Activated naive CD4-positive, alpha-beta T cell treated with anti-CD3 and anti-CD28 coated beads for 36 hours (primary cell): ENCODE data around the gene CD27. TPM values are rescaled to one million over a fixed set of nuclear protein-coding genes. Genes with fewer than 3 reads are reported as not detected.
"Not testable (repeated sequence)": the region's sequence is repeated elsewhere in the genome, so short reads cannot be mapped to it uniquely, and the experiment has no call there.

Experiments used
- CTCF ChIA-PET: fragments of 350-600 bp; sonication (Branson Sonifier 250); formaldehyde crosslinking; loops from one replicate; lab custom pipeline; 2021; ENCODE audit warnings: antibody characterized with exemption; lab: Charles Lee
- DNase-seq: peaks from one replicate; pipeline ENCODE4 v3.0.0-alpha.2; 2020
- H3K27ac Mint-ChIP-seq: one replicate; pipeline ENCODE4 v1.8.0; 2021; ENCODE audit warnings: mild to moderate bottlenecking, mixed read lengths
- H3K27me3 Mint-ChIP-seq: one replicate; pipeline ENCODE4 v1.8.0; 2021; ENCODE audit warnings: low read depth, mixed read lengths
- H3K36me3 Mint-ChIP-seq: one replicate; pipeline ENCODE4 v1.8.0; 2021; ENCODE audit warnings: low read depth, mixed read lengths
- H3K4me1 Mint-ChIP-seq: one replicate; pipeline ENCODE4 v1.8.0; 2021; ENCODE audit warnings: low read depth, mixed read lengths
- H3K4me3 Mint-ChIP-seq: one replicate; pipeline ENCODE4 v1.8.0; 2021; ENCODE audit warnings: mild to moderate bottlenecking, moderate library complexity, mixed read lengths
- H3K9me3 Mint-ChIP-seq: one replicate; pipeline ENCODE4 v1.8.0; 2021; ENCODE audit warnings: mixed read lengths
- intact Hi-C: fragments of 100-400 bp; cut with micrococcal nuclease; formaldehyde crosslinking; loops from one replicate; pipeline ENCODE4 v1.15.1; 2023
- total RNA-seq, 2 experiments: library from RNA; stranded (reverse); gene quantifications; one replicate each; pipeline ENCODE4 v1.2.3, GENCODE V29; 2021

CD27 gene
- total RNA-seq, 2 experiments from 2014 or later = 48.1 to 56.7 TPM

DNA sequence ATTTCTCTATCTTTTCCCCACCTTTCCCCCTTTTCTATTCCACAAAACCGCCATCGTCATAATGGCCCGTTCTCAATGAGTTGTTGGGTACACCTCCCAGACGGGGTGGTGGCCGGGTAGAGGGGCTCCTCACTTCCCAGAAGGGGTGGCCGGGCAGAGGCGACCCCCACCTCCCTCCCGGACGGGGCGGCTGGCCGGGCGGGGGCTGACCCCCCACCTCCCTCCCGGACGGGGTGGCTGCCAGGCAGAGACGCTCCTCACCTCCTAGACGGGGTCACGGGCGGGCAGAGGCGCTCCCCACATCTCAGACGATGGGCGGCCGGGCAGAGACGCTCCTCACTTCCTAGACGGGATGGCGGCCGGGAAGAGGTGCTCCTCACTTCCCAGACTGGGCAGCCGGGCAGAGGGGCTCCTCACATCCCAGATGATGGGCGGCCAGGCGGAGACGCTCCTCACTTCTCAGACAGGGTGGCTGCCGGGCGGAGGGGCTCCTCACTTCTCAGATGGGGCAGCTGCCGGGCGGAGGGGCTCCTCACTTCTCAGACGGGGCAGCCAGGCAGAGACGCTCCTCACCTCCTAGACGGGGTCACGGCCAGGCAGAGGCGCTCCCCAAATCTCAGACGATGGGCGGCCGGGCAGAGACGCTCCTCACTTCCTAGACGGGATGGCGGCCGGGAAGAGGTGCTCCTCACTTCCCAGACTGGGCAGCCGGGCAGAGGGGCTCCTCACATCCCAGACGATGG is 30.6 kb downstream of the CD27 start:
- CTCF ChIA-PET, H3K27ac Mint-ChIP-seq, H3K36me3 Mint-ChIP-seq: not testable (repeated sequence)

DNA sequence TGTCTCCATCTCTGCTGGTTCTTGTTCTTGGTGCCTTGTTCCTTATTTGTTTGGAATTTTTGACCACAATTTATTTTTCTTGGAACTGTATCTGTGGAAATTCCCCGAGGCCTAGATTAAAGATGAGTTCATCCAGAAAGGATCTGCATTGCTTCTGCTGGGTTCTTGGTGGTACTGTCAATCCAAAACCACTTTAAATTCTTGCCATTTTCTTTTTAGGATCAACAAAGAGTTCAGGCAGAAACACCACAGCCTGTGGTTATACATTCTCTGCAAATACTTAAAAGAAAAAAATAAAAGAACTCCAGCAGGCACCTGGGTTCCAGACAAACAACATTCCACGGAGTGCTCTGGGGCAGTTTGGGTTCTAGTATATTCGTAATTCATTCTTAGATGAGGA is 31.7 kb downstream of the CD27 start:
- intact Hi-C loops = no loop called here
- no peak overlapping the region for H3K4me3 Mint-ChIP-seq
- no peak overlapping the region for H3K27ac Mint-ChIP-seq
- H3K4me1 Mint-ChIP-seq = peaks cover 8% of the 10 kb centered on the region
- CTCF ChIA-PET = no interaction called here
- no peak for DNase-seq
- H3K9me3 Mint-ChIP-seq = no peaks in the 10 kb centered on the region
- H3K36me3 Mint-ChIP-seq = no peaks in the 10 kb centered on the region
- H3K27me3 Mint-ChIP-seq = no peaks in the 10 kb centered on the region

More for the DNA sequence above, 30.6 kb downstream of the CD27 start:
- H3K9me3 Mint-ChIP-seq, H3K4me3 Mint-ChIP-seq, intact Hi-C loops, DNase-seq, H3K27me3 Mint-ChIP-seq: not testable (repeated sequence)
- peaks cover 14% of the 10 kb centered on the region for H3K4me1 Mint-ChIP-seq

DNA sequence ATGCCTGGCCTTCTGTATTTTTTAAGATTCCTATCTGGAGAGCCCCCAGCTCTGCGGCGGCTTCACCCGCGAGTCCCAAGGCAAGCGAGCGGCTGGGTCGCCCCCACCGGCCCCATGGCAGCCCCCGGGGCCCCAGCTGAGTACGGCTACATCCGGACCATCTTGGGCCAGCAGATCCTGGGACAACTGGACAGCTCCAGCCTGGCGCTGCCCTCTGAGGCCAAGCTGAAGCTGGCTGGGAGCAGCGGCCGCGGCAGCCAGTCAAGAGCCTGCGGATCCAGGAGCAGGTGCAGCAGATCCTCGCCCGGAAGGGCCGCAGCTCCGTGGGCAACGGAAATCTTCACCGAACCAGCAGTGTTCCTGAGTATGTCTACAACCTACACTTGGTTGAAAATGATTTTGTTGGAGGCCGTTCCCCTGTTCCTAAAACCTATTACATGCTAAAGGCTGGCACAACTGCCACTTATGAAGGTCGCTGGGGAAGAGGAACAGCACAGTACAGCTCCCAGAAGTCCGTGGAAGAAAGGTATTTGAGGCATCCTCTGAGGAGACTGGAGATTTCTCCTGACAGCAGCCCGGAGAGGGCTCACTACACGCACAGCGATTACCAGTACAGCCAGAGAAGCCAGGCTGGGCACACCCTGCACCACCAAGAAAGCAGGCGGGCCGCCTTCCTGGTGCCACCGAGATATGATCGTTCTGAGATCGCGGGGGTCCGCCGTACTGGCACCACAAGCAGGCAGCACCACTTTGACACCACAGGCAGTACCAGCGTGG is 33.0 kb downstream of the CD27 start:
- intact Hi-C loops, DNase-seq, H3K9me3 Mint-ChIP-seq, H3K27me3 Mint-ChIP-seq, H3K4me1 Mint-ChIP-seq, H3K27ac Mint-ChIP-seq, H3K4me3 Mint-ChIP-seq, H3K36me3 Mint-ChIP-seq, CTCF ChIA-PET: not testable (repeated sequence)

DNA sequence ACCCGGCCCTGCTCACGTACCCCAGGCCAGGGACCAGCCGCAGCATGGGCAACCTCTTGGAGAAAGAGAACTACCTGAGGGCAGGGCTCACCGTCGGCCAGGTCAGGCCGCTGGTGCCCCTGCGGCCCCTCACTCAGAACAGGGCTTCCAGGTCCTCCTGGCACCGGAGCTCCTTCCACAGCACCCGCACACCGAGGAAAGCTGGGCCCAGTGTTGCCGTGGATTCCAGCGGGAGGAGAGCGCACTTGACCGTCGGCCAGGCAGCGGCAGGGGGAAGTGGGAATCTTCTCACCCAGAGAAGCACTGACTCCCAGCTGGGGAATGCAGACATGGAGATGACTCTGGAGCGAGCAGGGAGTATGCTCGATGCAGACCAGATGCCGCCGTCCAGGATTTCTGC is 33.7 kb downstream of the CD27 start:
- Mint-ChIP-seq H3K27me3 (no peaks in the 10 kb centered on the region), H3K4me1 (no peaks in the 10 kb centered on the region), H3K4me3 (no peak overlapping the region), H3K36me3 (no peaks in the 10 kb centered on the region), H3K27ac (no peak overlapping the region), H3K9me3 (no peaks in the 10 kb centered on the region)
- CTCF ChIA-PET = no interaction called here
- DNase-seq = no peak
- intact Hi-C loops = no loop called here

DNA sequence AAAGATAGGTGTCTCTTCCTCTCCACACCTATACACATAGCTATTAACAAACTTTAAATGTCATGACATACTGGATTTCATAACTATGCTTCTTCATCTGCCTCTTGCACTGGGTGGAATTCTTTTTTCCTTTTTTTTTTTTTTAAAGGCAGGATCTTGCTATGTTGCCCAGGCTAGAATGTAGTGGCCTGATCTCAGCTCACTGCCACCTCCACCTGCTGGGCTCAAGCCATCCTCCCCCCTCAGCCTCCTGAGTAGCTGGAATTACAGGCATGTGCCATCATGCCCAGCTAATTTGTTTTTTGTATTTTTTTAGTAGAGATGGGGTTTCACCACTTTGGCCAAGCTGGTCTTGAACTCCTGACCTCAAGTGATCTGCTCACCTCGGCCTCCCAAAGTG is 43.5 kb downstream of the CD27 start:
- peaks cover 14% of the 10 kb centered on the region for H3K36me3 Mint-ChIP-seq
- no peak overlapping the region for H3K27ac Mint-ChIP-seq
- CTCF ChIA-PET = interaction anchor here (0.7 to 1.4 kb wide), 3 partner anchors 23 to 358 kb away, joined by 3 to 7 read pairs (median 3); no protein-coding TSS in a partner anchor
- intact Hi-C loops = no loop called here
- no peak for DNase-seq
- no peaks in the 10 kb centered on the region for H3K9me3 Mint-ChIP-seq
- H3K4me3 Mint-ChIP-seq = no peak overlapping the region
- H3K4me1 Mint-ChIP-seq = peaks cover 7% of the 10 kb centered on the region
- H3K27me3 Mint-ChIP-seq = no peaks in the 10 kb centered on the region

DNA sequence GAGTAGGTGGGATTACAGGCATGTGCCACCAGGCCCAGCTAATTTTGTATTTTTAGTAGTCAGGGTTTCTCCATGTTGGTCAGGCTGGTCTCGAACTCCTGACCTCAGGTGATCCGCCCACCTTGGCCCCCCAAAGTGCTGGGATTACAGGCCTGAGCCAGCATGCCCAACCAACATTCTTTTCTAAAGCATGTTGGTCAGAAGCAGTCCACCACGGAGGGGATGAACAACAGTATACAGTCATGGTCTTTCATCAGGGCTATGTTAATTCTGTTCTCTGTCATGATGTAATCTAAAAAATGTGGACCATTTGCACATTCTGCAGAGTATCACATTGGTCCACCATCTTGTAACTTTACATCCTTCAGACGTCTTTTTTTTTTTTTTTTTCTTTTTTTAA is 44.7 kb downstream of the CD27 start:
- Mint-ChIP-seq H3K4me3 (no peak overlapping the region), H3K27ac (no peak overlapping the region), H3K36me3 (peaks cover 17% of the 10 kb centered on the region), H3K9me3 (no peaks in the 10 kb centered on the region), H3K27me3 (no peaks in the 10 kb centered on the region), H3K4me1 (peaks cover 7% of the 10 kb centered on the region)
- intact Hi-C loops = no loop called here
- CTCF ChIA-PET = no interaction called here
- no peak for DNase-seq

DNA sequence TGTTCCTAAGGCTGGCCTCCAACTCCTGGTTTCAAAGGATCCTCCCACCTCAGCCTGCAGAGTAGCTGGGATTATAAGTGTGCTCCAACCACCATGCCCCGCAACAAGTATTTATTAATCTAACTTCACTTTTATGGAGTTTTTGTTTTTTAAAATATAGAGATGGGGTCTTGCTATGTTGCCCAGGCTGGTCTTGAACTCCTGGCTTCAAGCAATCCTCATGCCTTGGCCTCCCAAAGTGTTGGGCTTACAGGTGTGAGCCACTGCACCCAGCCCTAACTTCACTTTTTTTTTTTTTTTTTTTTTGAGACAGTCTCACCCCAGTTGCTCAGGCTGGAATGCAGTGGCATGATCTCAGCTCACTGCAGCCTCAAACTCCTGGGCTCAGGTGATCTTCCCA is 45.9 kb downstream of the CD27 start:
- H3K27me3 Mint-ChIP-seq, H3K9me3 Mint-ChIP-seq, DNase-seq, H3K4me3 Mint-ChIP-seq, H3K27ac Mint-ChIP-seq: not testable (repeated sequence)
- peaks cover 19% of the 10 kb centered on the region for H3K4me1 Mint-ChIP-seq
- CTCF ChIA-PET = interaction anchor here (0.6 to 1.0 kb wide), 2 partner anchors 68 to 113 kb away, joined by 3 read pairs; no protein-coding TSS in a partner anchor
- intact Hi-C loops = loop anchor here (5.0 kb wide), 1 partner anchor 302 kb away; no protein-coding TSS in a partner anchor
- H3K36me3 Mint-ChIP-seq = peaks cover 29% of the 10 kb centered on the region

DNA sequence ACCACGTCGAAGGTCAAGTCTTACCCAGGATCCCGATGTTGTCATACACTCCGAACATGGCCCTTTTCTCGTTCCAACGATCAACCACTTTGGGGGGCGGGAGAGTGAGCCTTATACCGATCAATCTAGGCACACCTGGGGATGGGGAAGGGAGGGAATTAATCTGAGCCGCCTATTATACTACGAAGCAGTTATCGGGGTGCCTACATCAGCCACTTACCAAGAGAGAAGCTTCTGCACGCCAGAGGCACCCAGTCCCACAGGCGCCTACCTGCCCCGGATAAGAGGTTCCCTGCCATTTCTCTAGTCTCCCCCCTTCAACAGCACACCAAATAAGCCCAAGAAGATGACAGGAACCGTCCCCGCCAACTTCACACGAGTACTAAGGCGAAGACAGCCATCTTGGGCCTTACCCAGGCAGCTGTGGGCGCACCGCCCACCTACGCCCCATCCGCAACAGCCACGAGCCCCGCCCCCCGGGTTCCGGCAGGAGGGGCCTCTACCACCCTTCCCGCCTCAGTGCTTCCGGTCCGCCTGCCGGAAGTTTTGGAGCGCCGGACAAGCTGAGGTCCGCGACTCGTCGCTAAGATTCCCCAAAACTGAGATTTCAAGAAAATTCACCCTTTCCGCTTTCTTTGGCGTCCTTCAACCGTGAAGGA is 48.2 kb downstream of the CD27 start, which contains the start of gene MRPL51:
Gene MRPL51 (minus strand): TSS at position 425 of the 659 bp plus-strand sequence. CDS start 126 bp downstream, at position 299.
- CTCF ChIA-PET = interaction anchor here (0.5 to 1.9 kb wide), 5 partner anchors 18 to 1535 kb away, joined by 3 to 8 read pairs (median 4); partner anchors contain the start of gene VAMP1
- peaks cover 43% of the 10 kb centered on the region for H3K36me3 Mint-ChIP-seq
- no peaks in the 10 kb centered on the region for H3K27me3 Mint-ChIP-seq
- intact Hi-C loops = loop anchor here (1.0 to 5.0 kb wide), 9 partner anchors 23 to 359 kb away; partner anchors contain the start of genes GAPDH, IFFO1, ING4 and USP5
- H3K27ac Mint-ChIP-seq = peak within 1 kb of the TSS; percentile 99
- DNase-seq = peak; percentile 98
- no peaks in the 10 kb centered on the region for H3K9me3 Mint-ChIP-seq
- peak within 1 kb of the TSS; percentile 98 for H3K4me3 Mint-ChIP-seq
- peaks cover 33% of the 10 kb centered on the region for H3K4me1 Mint-ChIP-seq

DNA sequence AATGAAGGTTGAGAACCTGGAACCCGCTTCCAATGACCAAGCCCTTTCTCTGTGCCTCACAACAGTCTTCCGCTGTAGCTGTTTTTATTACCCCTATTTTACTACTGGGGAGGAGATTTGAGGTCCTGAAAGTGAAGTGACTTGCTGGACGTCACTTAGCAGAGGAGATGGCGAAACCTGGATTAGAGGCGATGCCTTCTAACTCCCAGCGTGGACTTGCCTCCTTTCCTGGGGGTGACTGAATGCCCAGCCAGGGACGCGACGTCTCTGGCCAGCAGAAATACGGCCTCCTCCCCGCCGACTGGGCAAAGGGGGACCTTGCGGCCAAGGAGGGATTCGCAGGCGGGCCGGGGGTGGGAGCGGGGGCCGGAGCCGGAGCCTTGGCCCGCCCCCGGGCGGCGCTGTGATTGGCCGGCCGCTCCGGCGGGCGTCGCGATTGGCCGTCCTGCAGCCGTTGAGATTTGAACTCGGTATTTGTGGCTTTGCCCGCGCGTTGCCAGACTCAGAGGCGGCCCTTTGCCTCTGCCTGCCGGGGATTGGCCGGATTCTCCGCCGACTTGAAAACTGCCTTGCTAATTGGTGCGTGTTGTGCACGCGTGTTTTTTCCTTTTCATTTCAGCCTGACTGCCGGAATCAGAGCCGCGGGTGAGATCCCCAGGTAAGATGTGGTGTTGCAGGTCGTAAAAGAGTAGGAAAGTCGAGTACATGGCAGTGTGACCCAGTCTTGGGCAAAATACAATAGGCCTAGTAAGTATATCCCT is 48.9 kb downstream of the CD27 start, which contains the start of gene NCAPD2:
Gene NCAPD2 (plus strand): TSS at position 606 of the 761 bp plus-strand sequence. CDS start 997 bp downstream, outside the sequence.
- CTCF ChIA-PET = interaction anchor here (0.6 to 1.9 kb wide), 5 partner anchors 17 to 70 kb away, joined by 3 to 8 read pairs (median 4); partner anchors contain the start of gene VAMP1
- H3K4me1 Mint-ChIP-seq = peaks cover 33% of the 10 kb centered on the region
- peaks cover 47% of the 10 kb centered on the region for H3K36me3 Mint-ChIP-seq
- H3K4me3 Mint-ChIP-seq = peak within 1 kb of the TSS; percentile 98
- no peaks in the 10 kb centered on the region for H3K9me3 Mint-ChIP-seq
- no peaks in the 10 kb centered on the region for H3K27me3 Mint-ChIP-seq
- intact Hi-C loops = loop anchor here (1.0 to 5.0 kb wide), 12 partner anchors 23 to 359 kb away; partner anchors contain the start of genes CHD4, GAPDH, IFFO1 and ING4
- peak within 1 kb of the TSS; percentile 99 for H3K27ac Mint-ChIP-seq
- peak; percentile 98 for DNase-seq

DNA sequence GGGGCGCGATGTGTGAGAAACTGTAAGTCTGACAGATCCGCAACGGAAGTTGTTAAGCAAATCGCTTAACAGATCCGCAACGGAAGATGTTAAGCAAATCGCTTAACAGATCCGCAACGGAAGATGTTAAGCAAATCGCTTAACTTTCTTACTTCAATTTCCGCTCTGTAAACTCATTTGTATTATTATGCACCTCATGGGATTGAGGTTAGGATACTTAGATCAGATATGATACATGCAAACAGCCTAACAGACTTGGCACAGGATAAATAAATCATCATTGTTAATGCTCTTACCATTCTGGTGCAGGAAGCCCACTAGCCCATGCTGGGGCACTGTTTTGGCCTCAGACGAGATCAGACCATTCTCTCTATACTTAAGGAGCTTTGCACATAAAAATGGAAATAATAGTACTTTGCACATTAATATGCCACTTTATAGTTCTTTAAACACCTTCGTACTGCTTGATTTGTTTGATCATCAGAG is 49.5 kb downstream of the CD27 start:
- H3K27ac Mint-ChIP-seq = peak overlapping the region; percentile 99
- no peak for DNase-seq
- CTCF ChIA-PET = interaction anchor here (0.7 to 1.6 kb wide), 7 partner anchors 29 to 171 kb away, joined by 3 to 7 read pairs (median 3); no protein-coding TSS in a partner anchor
- intact Hi-C loops = loop anchor here (1.0 to 5.0 kb wide), 4 partner anchors 74 to 298 kb away; partner anchors contain the start of genes CHD4, NOP2 and ZNF384
- H3K4me1 Mint-ChIP-seq = peaks cover 33% of the 10 kb centered on the region
- H3K4me3 Mint-ChIP-seq = peak overlapping the region; percentile 98
- H3K9me3 Mint-ChIP-seq = no peaks in the 10 kb centered on the region
- H3K36me3 Mint-ChIP-seq = peaks cover 49% of the 10 kb centered on the region
- no peaks in the 10 kb centered on the region for H3K27me3 Mint-ChIP-seq

DNA sequence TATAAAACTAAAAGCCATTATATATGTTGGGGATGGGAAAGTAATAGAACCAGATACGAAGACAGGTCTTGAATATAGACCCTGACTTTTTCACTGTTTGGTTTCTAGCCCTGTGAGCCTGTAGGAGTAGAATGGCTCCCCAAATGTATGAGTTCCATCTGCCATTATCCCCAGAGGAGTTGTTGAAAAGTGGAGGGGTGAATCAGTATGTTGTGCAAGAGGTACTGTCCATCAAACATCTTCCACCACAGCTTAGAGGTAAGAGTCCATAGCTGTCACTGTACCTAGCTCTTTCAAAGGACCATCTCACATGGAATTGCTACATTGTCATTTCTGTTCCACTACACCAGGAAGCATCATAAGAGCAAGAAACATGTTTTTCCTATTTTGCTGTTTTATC is 50.2 kb downstream of the CD27 start:
- CTCF ChIA-PET = interaction anchor here (0.7 to 1.9 kb wide), 8 partner anchors 30 to 172 kb away, joined by 3 to 7 read pairs (median 4); no protein-coding TSS in a partner anchor
- intact Hi-C loops = loop anchor here (1.0 to 5.0 kb wide), 4 partner anchors 74 to 297 kb away; partner anchors contain the start of genes CHD4, NOP2 and ZNF384
- peaks cover 49% of the 10 kb centered on the region for H3K36me3 Mint-ChIP-seq
- H3K27ac Mint-ChIP-seq = peak overlapping the region; percentile 99
- no peaks in the 10 kb centered on the region for H3K27me3 Mint-ChIP-seq
- no peaks in the 10 kb centered on the region for H3K9me3 Mint-ChIP-seq
- H3K4me1 Mint-ChIP-seq = peaks cover 33% of the 10 kb centered on the region
- peak overlapping the region; percentile 98 for H3K4me3 Mint-ChIP-seq
- DNase-seq = no peak
